IPS-15b (cell line): Measurements from ENCODE around the gene ARL3.

Source experiments
- H3K27me3 ChIP-seq: one replicate; pipeline ENCODE4 v1.6.1; 2013; ENCODE audit warnings: low read length; ENCODE audit not compliant: control insufficient read depth, insufficient read depth
- H3K36me3 ChIP-seq: one replicate; pipeline ENCODE4 v1.6.1; 2013; ENCODE audit warnings: low read length; ENCODE audit not compliant: control insufficient read depth, insufficient read depth
- H3K4me1 ChIP-seq: one replicate; pipeline ENCODE4 v1.6.1; 2013; ENCODE audit warnings: mild to moderate bottlenecking, low read length; ENCODE audit not compliant: control insufficient read depth, insufficient read depth
- H3K4me3 ChIP-seq: one replicate; pipeline ENCODE4 v1.5.1; 2013; ENCODE audit warnings: low read depth, low read length
- H3K9ac ChIP-seq: one replicate; pipeline ENCODE4 v1.6.1; 2013; ENCODE audit warnings: low read depth, mild to moderate bottlenecking, low read length
- H3K9me3 ChIP-seq: one replicate; pipeline ENCODE4 v1.6.1; 2013; ENCODE audit warnings: mild to moderate bottlenecking, low read length; ENCODE audit not compliant: control insufficient read depth, insufficient read depth

The ARL3 gene

DNA sequence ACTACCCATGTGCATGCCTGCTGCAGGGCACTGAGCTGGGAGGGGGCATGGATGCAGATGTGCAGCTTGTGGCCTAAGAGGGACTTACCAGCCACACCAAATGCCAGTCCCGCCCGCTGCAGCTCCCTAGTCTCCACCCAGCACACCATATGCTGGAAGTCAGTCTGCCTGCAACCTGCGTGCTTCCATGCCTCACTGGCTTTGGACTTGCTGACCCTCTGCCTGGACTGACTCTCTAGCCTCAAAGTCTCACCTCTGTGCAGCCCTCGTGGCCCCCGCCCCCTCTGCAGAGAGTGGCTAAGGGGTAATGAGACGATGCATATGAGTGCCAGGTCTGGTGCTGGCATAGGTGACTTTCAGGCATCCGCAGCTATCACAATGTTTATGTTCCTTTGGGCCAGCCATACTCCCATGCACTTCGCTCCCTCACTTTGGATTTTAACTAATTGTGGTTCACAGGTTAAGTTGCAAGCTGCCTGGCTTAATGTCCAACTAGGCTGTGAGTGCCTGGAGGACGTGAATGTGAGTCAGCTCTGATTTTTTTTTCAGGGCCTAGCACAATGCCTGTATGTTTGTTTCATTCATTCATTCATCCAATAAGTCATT, 48.2 kb downstream of the ARL3 start:
- H3K4me1 ChIP-seq: peaks cover 14% of the 10 kb centered on the region

DNA sequence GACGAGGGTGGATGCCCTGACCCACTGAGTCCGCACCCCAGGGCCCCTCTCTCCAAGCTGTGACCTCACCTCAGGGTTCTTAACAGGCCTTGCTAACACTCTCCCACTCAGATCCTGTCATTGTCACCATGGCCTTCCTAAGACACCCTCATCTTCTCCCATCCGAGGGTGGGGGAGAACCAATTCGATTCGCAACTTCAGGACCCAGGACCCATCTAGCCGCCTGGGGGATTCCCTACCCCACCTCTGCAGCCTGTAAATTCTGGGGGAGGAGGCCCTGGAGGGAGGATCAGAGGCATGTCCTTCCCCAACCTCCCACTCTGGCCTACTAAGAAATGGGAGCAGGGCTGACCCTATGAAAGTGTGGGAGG, 52.6 kb downstream of the ARL3 start:
- Histone ChIP-seq H3K9ac (no peak overlapping the region), H3K4me3 (peak overlapping the region; percentile 13), H3K36me3 (peaks cover 11% of the 10 kb centered on the region), H3K27me3 (no peaks in the 10 kb centered on the region), H3K9me3 (no peaks in the 10 kb centered on the region), H3K4me1 (peaks cover 3% of the 10 kb centered on the region)

More for the DNA sequence above, 48.2 kb downstream of the ARL3 start:
- no peaks in the 10 kb centered on the region for H3K36me3 ChIP-seq
- H3K9ac ChIP-seq: no peak overlapping the region
- H3K27me3 ChIP-seq: no peaks in the 10 kb centered on the region
- H3K4me3 ChIP-seq: no peak overlapping the region
- H3K9me3 ChIP-seq: no peaks in the 10 kb centered on the region

DNA sequence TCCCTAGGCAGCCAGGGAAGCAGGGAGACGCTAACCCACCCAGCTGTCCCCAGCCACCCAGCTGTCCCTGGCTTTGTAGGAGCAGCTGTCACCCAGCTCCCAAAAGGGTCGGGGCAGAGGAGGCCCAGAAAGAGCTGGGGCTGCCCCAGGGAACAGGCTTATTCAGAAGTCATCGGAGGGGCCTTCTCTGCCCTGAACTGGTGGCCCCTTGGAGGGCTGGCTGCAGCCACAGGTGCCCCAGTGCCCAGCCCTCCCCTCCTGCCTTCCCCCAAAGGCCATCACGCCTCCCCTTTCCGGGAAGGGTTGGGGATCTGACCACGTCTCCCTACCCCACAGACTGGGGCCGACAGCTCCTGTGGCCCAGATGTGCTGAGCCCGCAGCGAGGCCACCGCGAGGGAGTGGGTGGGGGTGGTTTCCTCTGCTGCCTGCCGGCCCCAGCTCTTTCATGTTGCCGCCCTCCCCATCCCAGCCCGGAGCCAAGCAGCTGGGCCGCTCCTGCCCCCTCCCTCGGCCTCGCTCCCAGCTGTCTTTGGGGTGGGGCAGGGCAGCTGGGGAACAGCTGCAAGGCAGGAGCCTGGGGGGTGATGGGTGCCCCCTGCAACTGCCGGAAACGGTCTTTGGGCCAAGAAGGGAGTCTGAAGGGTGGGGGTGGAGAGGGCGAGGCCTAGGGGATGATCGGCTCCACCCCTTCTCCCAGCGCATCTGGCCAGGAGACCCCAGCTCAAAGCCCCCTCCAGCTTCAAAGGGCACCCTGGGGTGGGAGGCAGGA, 53.1 kb downstream of the ARL3 start:
- Histone ChIP-seq H3K4me1 (peaks cover 3% of the 10 kb centered on the region), H3K4me3 (peak overlapping the region; percentile 13), H3K9ac (no peak overlapping the region), H3K9me3 (no peaks in the 10 kb centered on the region), H3K36me3 (peaks cover 13% of the 10 kb centered on the region), H3K27me3 (no peaks in the 10 kb centered on the region)

DNA sequence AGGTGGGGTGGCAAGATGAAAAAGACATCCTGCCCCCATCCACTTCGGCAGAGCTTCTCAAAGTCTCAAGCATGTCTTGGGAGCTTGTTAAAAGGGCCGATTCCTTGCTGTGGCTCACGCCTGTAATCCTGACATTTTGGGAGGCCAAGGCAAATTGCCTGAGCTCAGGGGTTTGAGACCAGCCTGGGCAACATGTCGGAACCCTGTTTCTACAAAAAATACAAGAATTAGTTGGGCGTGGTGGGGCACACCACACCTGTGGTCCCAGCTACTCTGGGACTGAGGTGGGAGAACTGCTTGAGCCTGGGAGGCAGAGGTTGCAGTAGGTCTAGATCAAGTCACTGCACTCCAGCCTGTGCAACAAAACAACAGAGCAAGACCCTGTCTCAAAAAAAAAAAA, 55.4 kb downstream of the ARL3 start:
- peaks cover 22% of the 10 kb centered on the region for H3K36me3 ChIP-seq
- no peak overlapping the region for H3K4me3 ChIP-seq
- H3K9ac ChIP-seq: no peak overlapping the region
- peaks cover 3% of the 10 kb centered on the region for H3K4me1 ChIP-seq
- no peaks in the 10 kb centered on the region for H3K9me3 ChIP-seq
- H3K27me3 ChIP-seq: no peaks in the 10 kb centered on the region

DNA sequence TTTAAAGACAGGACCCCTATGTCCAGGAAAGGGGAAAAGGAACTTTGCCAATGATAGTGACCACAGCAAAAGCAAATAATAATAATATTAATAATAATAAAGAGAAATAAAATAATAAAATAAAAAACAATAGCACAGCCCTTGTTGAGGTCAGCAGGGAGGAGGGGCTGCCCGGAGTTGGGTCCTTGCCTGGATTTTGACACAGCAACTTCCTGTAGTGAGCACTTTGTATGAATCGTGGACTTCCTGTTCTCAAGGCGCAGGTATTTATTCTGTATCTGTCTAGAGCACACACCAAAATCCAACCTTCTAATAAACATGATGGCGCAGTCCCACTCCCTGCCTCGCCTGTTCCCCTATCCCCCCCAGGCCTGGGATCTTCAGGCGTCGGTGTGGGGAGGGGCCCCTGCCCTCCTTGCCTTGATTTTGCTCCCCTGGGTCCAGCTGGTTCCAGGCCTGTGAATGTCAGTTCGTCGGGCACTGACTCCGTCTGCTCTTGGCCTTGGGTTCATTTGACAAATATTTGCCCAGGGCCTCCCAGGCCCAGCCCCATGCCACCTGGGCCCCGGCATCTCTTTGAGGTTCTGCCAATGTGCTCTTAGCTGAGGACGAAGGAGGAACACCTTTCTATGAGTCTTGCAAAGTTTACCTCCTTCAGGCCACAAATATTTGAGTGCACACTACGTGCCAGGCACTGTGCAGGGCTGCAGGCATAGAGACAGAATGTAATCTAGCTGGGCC, 56.0 kb downstream of the ARL3 start:
- Histone ChIP-seq H3K9ac (no peak overlapping the region), H3K27me3 (no peaks in the 10 kb centered on the region), H3K36me3 (peaks cover 22% of the 10 kb centered on the region), H3K4me3 (no peak overlapping the region), H3K9me3 (no peaks in the 10 kb centered on the region), H3K4me1 (peaks cover 3% of the 10 kb centered on the region)

DNA sequence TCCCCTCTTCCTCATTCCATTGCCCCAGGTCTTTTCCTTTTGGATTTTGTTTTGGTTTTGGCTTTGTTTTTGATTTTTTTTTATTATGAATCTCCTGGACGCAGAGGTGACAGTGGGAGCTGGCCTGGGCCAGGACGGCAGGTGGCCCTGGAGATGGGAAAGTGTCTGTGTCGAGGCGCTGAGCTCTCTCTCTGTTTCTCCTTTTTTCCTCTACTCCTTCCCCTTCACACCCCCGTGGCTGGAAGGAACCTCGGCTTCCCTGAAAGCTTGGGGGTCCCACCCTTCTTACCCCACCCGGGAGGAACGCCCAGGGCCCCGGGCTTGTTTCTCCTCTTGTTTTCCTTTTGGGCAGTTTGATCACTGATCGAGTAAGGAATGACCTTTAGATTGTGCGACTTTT, 56.7 kb downstream of the ARL3 start:
- no peak overlapping the region for H3K4me3 ChIP-seq
- H3K4me1 ChIP-seq: peaks cover 3% of the 10 kb centered on the region
- H3K27me3 ChIP-seq: no peaks in the 10 kb centered on the region
- H3K36me3 ChIP-seq: peaks cover 22% of the 10 kb centered on the region
- no peak overlapping the region for H3K9ac ChIP-seq
- no peaks in the 10 kb centered on the region for H3K9me3 ChIP-seq

DNA sequence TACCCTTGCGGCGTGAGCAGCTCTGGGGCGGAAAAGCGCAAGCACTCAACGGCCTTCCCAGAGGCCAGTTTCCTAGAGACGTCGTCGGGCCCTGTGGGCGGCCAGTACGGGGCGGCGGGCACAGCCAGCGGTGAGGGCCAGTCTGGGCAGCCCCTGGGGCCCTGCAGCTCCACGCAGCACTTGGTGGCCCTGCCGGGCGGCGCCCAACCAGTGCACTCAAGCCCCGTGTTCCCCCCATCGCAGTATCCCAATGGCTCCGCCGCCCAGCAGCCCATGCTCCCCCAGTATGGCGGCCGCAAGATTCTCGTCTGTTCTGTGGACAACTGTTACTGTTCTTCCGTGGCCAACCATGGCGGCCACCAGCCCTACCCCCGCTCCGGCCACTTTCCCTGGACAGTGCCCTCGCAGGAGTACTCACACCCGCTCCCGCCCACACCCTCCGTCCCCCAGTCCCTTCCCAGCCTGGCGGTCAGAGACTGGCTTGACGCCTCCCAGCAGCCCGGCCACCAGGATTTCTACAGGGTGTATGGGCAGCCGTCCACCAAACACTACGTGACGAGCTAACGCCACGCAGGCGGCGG, 57.3 kb downstream of the ARL3 start:
- no peaks in the 10 kb centered on the region for H3K9me3 ChIP-seq
- peaks cover 3% of the 10 kb centered on the region for H3K4me1 ChIP-seq
- peaks cover 22% of the 10 kb centered on the region for H3K36me3 ChIP-seq

DNA sequence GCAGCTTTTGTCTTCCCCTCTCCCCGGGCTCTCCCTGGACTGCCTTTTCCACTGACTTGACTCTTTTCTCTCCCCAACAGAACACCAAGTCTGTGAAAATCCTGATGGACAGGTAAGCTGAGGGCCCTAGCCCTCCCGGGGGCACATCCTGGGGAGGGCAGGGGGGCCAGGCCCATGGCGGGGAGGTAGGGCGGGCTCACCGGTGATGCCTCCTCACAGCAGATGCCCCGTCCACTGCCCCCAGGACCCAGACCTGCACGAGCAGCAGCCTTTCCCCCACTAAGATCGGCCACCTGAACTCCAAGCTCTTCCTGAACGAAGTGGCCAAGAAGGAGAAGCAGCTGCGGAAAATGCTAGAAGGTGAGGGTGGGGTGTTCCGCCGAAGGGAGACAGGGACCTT, 58.2 kb downstream of the ARL3 start:
- Histone ChIP-seq H3K4me3 (no peak overlapping the region), H3K4me1 (no peaks in the 10 kb centered on the region), H3K9me3 (no peaks in the 10 kb centered on the region), H3K9ac (no peak overlapping the region), H3K27me3 (no peaks in the 10 kb centered on the region), H3K36me3 (peaks cover 22% of the 10 kb centered on the region)

More for the DNA sequence above, 57.3 kb downstream of the ARL3 start:
- Histone ChIP-seq H3K9ac (no peak overlapping the region), H3K4me3 (no peak overlapping the region), H3K27me3 (no peaks in the 10 kb centered on the region)

DNA sequence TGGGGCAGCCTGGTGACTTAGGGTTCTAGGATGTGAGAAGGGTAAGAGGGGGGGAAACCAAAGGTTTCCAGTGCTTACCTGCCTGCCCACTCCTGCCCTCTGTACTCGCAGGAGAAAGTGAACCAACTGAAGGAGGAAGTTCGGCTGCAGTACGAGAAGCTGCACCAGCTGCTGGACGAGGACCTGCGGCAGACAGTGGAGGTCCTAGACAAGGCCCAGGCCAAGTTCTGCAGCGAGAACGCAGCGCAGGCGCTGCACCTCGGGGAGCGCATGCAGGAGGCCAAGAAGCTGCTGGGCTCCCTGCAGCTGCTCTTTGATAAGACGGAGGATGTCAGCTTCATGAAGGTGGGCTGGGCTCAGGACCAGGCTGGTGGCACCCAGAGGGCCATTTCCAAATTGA, 59.2 kb downstream of the ARL3 start:
- Histone ChIP-seq H3K27me3 (no peaks in the 10 kb centered on the region), H3K36me3 (peaks cover 22% of the 10 kb centered on the region), H3K9ac (no peak overlapping the region), H3K4me3 (no peak overlapping the region), H3K4me1 (peaks cover 2% of the 10 kb centered on the region), H3K9me3 (no peaks in the 10 kb centered on the region)

DNA sequence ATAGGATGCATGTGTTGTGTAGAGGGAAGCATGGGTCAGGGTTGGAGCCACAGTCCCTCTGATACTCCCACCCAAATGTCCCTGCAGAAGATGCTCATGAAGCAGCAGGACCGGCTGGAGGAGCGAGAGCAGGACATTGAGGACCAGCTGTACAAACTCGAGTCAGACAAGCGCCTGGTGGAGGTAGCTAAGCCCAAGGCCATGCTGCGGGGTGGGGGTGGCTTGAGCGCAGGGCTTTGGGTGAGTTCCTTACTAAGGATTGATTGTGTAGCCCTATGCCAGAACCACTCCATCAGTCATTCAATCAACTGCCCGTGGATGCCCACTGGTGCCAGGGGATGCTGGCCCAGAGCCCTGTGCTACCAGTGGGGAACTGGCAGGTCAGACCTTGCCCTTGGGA, 59.6 kb downstream of the ARL3 start:
- H3K9me3 ChIP-seq: no peaks in the 10 kb centered on the region

DNA sequence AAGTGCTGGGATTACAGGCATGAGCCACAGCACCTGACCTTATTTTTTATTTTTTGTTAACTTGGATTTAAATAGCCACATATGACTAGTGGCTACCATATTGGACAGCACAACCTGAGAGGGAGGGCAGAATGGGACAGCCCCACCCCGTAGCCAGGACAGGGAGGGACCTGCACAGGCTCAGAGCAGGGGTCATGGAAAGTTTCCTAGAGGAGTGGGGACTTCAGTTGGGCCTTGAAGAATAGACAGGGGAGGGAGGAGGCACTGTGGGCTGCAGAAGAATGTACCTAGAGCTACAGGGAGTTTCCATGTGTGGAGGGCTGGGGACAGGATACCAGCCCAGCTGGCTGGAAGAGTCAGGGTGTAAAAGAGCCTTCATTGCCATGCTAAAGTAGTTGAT, 61.1 kb downstream of the ARL3 start:
- Histone ChIP-seq H3K4me1 (peaks cover 3% of the 10 kb centered on the region), H3K4me3 (no peak overlapping the region), H3K9ac (no peak overlapping the region), H3K36me3 (peaks cover 18% of the 10 kb centered on the region), H3K27me3 (no peaks in the 10 kb centered on the region), H3K9me3 (no peaks in the 10 kb centered on the region)

More for the DNA sequence above, 59.6 kb downstream of the ARL3 start:
- H3K4me1 ChIP-seq: peaks cover 2% of the 10 kb centered on the region
- no peaks in the 10 kb centered on the region for H3K27me3 ChIP-seq
- peaks cover 22% of the 10 kb centered on the region for H3K36me3 ChIP-seq
- H3K9ac ChIP-seq: no peak overlapping the region
- H3K4me3 ChIP-seq: no peak overlapping the region
